Cardiac muscle cell (in vitro differentiated cells and primary cell): ENCODE data around the gene TP53RK. TPM values are rescaled to one million over a fixed set of nuclear protein-coding genes. Genes with fewer than 3 reads are reported as not detected.

Experiments used
- DNase-seq, 2 donors: peaks; one replicate each; pipeline versions ENCODE4 v3.0.0 to v3.0.0-alpha.2; 2010 to 2017; ENCODE audit warnings: low read depth in 1 of 2, low spot score in 1 of 2
- H3K27ac ChIP-seq: fragments of 200-600 bp; sonication (generic); 2 replicates; pipeline ENCODE4 v1.5.1; 2016
- H3K27me3 ChIP-seq: fragments of 200-600 bp; sonication (generic); 2 replicates; pipeline ENCODE4 v1.6.0; 2016; ENCODE audit warnings: control low read depth
- H3K36me3 ChIP-seq: fragments of 200-600 bp; sonication (generic); 2 replicates; pipeline ENCODE4 v1.5.1; 2016; ENCODE audit warnings: control low read depth
- H3K4me1 ChIP-seq: fragments of 200-600 bp; sonication (generic); 2 replicates; pipeline ENCODE4 v1.8.1; 2017; ENCODE audit warnings: low read depth, mild to moderate bottlenecking, mixed run types
- H3K4me3 ChIP-seq: fragments of 200-600 bp; sonication (generic); 2 replicates; pipeline ENCODE4 v1.5.1; 2016; ENCODE audit warnings: mild to moderate bottlenecking
- H3K9me3 ChIP-seq: fragments of 200-600 bp; sonication (generic); 2 replicates; pipeline ENCODE4 v1.5.1; 2017; ENCODE audit warnings: low read depth, mild to moderate bottlenecking, control low read depth
- CTCF ChIP-seq: IDR thresholded peaks from 2 replicates; pipeline ENCODE4 v1.5.1; 2012; ENCODE audit warnings: low read depth, mild to moderate bottlenecking, low read length
- polyA plus RNA-seq: library from polyadenylated mRNA; unstranded; fragments of >200 nt; fragmentation: Nextera tagmentation; extraction: Ambion mirVana; gene quantifications from 2 replicates; pipeline ENCODE4 v1.2.1, GENCODE V29; 2016
- total RNA-seq: library from RNA; depleted of rRNA; stranded (reverse); fragments of >200 nt; gene quantifications from 2 replicates; pipeline ENCODE4 v1.2.3, GENCODE V29; 2016

TP53RK gene
- total and polyA plus RNA-seq, 2 experiments from 2014 or later: 15.8 to 19.6 TPM

- no peak overlapping the region for H3K27ac ChIP-seq
- no peak overlapping the region for H3K4me3 ChIP-seq
- H3K27me3 ChIP-seq: peaks cover 3% of the 10 kb centered on the region
- H3K9me3 ChIP-seq: no peaks in the 10 kb centered on the region
- H3K36me3 ChIP-seq: no peaks in the 10 kb centered on the region
- TF ChIP-seq CTCF: no peak
- no peak for DNase-seq
- H3K4me1 ChIP-seq: no peaks in the 10 kb centered on the region
These were observed 46.3 kb downstream of the TP53RK start for GRCh38 chr20:46642969-46643343.

GRCh38 chr20:46642265-46642968 lies 46.8 kb downstream of the TP53RK start:
- Histone ChIP-seq H3K4me1 (no peaks in the 10 kb centered on the region), H3K4me3 (no peak overlapping the region), H3K27ac (no peak overlapping the region), H3K36me3 (no peaks in the 10 kb centered on the region), H3K27me3 (no peaks in the 10 kb centered on the region), H3K9me3 (no peaks in the 10 kb centered on the region)
- no peak for DNase-seq
- no peak for TF ChIP-seq CTCF

DNA sequence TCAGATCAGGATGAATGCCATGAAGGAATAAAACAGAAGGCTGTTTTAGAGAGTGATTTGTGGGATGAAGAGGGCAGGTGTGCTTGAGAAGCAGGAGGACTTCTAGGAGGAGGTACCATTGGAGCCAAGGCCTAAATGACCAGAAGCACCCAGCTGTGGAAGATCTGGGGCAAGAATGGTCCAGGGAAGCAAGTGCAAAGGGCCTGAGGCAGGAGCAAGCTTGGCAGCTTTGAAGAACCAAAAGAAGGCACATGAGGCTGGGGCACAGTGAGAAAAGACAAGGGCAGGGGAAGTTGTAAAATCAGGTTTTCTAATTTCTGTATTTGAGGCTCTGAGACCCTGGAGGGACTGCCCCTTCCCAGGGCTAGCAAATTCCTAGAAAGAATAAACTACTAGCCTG lies 47.8 kb downstream of the TP53RK start:
- no peak for TF ChIP-seq CTCF
- Histone ChIP-seq H3K27ac (no peak overlapping the region), H3K36me3 (no peaks in the 10 kb centered on the region), H3K4me3 (no peak overlapping the region), H3K9me3 (no peaks in the 10 kb centered on the region), H3K4me1 (no peaks in the 10 kb centered on the region), H3K27me3 (no peaks in the 10 kb centered on the region)
- no peak for DNase-seq

DNA sequence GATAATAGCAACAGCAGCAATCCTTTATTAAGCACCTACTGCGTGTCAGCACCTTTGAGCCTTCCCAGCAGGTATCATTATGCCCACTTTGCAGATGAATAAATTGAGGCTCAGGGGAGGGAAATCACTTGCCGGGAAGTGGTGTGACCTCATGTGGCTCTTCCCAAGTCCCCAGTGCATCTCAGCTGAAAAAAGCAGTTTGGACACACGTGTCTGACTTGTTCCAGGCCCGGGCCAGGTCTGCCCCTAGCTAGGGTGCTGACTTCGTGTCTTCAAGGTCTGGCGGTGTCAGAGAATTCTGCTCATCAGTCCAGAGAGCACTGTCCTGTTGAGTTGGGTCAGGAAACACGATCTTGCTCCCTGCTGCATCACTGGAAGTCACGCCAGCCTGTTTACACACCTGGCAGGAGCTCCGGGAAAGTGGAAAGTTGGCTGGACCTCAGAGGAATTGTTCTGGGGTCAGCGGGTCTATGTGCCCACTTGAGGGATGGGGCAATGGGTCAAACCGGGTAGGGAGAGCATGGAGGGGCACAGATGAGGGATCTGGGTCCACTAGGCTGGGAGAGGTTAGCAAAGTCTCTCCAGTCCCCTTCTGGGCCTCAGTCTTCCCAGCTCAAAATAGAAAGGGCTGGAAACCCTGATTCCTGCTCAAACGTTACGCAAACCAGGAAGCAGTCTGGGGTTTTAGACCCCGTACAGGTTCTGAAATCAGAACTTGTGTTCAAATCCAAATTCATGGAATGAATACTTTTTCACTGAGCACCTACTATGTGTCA lies 48.5 kb downstream of the TP53RK start:
- Histone ChIP-seq H3K9me3 (no peaks in the 10 kb centered on the region), H3K36me3 (no peaks in the 10 kb centered on the region), H3K4me1 (no peaks in the 10 kb centered on the region), H3K27me3 (no peaks in the 10 kb centered on the region), H3K27ac (no peak overlapping the region), H3K4me3 (no peak overlapping the region)
- no peak for DNase-seq
- TF ChIP-seq CTCF: no peak

DNA sequence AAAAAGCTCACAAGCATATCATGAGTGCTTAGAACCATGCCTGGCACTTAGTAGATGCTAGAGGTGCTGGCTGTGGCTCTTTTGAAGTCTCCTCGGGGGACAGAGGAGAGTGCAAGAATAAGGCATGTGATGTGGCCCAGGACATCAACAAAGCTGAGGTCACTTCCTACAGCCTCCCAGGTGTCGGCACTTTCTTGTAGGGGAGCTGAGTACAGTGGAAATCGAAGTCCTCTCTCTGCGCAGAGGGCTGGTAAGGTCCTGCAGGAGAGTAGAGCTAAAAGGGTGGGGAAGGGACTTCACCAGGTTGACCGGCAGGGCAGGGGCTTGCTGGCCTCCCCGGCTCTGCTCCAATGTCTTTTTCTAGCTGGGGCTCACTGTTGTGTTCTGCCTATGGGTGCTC lies 49.2 kb downstream of the TP53RK start:
- Histone ChIP-seq H3K9me3 (no peaks in the 10 kb centered on the region), H3K4me1 (no peaks in the 10 kb centered on the region), H3K4me3 (no peak overlapping the region), H3K27ac (no peak overlapping the region), H3K27me3 (no peaks in the 10 kb centered on the region), H3K36me3 (no peaks in the 10 kb centered on the region)
- TF ChIP-seq CTCF: no peak
- no peak for DNase-seq
